ENCODE results near the gene ZNRF2.
A peak's percentile ranks its signal among the peaks of the same experiment; 100 is the strongest.

ZNRF2 gene

DNA sequence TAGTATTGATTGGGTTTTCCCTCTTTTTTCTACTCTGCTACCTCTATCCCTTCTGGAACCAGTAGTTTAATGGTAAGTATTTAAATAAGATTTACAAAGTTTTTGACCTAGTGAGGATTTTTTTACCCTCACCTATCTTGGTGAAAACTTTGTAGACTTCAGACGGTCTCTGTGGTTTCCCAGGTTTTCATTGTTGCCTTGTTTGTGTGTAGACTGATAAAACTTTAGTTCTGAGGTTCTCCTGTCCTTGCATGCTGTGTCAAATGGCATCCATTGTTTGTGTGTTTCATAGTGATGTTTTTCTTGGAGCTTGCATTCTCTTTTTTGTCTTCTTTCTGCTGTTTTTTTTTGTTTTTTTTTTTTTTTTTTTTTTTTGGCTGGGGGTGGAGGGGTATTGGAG lies 22.6 kb downstream of the ZNRF2 start:
- H3K9me2 ChIP-seq (replicated peaks; ENCODE audit: insufficient read depth, low read length) = no peaks in the 10 kb centered on the region
- H3K27ac ChIP-seq (ENCODE audit: low read length) = no peak overlapping the region
- no peaks in the 10 kb centered on the region for H3K36me3 ChIP-seq (replicated peaks; ENCODE audit: insufficient read depth, low read length)
- H3K9me3 ChIP-seq (replicated peaks; ENCODE audit: insufficient read depth, low read length) = no peaks in the 10 kb centered on the region
- H3K79me2 ChIP-seq (ENCODE audit: low read length) = peaks cover 99% of the 10 kb centered on the region
- no peak overlapping the region for H3K9ac ChIP-seq (ENCODE audit: low read length)
- H3K4me3 ChIP-seq (ENCODE audit: low read length) = no peak overlapping the region
- no peak overlapping the region for H3K4me2 ChIP-seq (ENCODE audit: low read depth, low read length)
- H4K20me1 ChIP-seq (ENCODE audit: insufficient read depth, low read length) = 0 out of 2 replicates have a peak, but pooled peaks cover 7% of the 10 kb centered on the region
- no peaks in the 10 kb centered on the region for H3F3A ChIP-seq (ENCODE audit: insufficient read depth, low read length)
- peaks cover 20% of the 10 kb centered on the region for H3K4me1 ChIP-seq (ENCODE audit: low read length)
- H3K27me3 ChIP-seq (replicated peaks; ENCODE audit: insufficient read depth, low read length) = no peaks in the 10 kb centered on the region
- no peak for TF ChIP-seq EZH2 (optimal IDR thresholded peaks at IDR 0.05; ENCODE audit: low read depth, low read length)
- TF ChIP-seq, protein P1, sequence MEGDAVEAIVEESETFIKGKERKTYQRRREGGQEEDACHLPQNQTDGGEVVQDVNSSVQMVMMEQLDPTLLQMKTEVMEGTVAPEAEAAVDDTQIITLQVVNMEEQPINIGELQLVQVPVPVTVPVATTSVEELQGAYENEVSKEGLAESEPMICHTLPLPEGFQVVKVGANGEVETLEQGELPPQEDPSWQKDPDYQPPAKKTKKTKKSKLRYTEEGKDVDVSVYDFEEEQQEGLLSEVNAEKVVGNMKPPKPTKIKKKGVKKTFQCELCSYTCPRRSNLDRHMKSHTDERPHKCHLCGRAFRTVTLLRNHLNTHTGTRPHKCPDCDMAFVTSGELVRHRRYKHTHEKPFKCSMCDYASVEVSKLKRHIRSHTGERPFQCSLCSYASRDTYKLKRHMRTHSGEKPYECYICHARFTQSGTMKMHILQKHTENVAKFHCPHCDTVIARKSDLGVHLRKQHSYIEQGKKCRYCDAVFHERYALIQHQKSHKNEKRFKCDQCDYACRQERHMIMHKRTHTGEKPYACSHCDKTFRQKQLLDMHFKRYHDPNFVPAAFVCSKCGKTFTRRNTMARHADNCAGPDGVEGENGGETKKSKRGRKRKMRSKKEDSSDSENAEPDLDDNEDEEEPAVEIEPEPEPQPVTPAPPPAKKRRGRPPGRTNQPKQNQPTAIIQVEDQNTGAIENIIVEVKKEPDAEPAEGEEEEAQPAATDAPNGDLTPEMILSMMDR (IDR thresholded peaks at IDR 0.05; ENCODE audit: low read length) = no peak
- no peak for TF ChIP-seq EZH2phosphoT487 (IDR thresholded peaks at IDR 0.05; ENCODE audit: low read length)
- H2AFZ ChIP-seq (ENCODE audit: low read length) = no peak overlapping the region
- no peak for DNase-seq

DNA sequence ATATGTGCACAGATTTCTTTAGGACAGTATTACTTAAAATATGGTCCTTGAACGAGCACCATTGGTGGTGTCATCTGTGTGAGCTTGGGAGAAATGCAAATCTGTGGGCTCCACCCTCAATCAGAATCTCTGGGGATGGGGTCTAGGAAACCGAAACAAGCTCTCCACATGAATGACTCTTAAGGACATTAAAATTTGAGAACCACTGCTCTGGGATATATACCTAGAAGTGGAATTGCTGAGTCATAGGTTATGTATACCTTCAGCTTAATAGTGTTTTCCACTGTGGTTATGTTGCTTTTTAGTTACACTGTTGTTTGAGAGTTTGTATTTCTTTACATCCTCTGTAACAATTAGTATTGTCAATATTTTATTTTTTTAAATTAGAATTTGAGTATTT lies 24.0 kb downstream of the ZNRF2 start:
- no peak overlapping the region for H2AFZ ChIP-seq (ENCODE audit: low read length)
- no peaks in the 10 kb centered on the region for H3F3A ChIP-seq (ENCODE audit: insufficient read depth, low read length)
- 0 out of 2 replicates have a peak, but pooled peaks cover 7% of the 10 kb centered on the region for H4K20me1 ChIP-seq (ENCODE audit: insufficient read depth, low read length)
- TF ChIP-seq EZH2 (optimal IDR thresholded peaks at IDR 0.05; ENCODE audit: low read depth, low read length) = no peak
- TF ChIP-seq, protein P1 (IDR thresholded peaks at IDR 0.05; ENCODE audit: low read length) = no peak
- no peak for TF ChIP-seq EZH2phosphoT487 (IDR thresholded peaks at IDR 0.05; ENCODE audit: low read length)
- H3K4me2 ChIP-seq (ENCODE audit: low read depth, low read length) = no peak overlapping the region
- peak; percentile 43 for DNase-seq
- peaks cover 20% of the 10 kb centered on the region for H3K4me1 ChIP-seq (ENCODE audit: low read length)
- no peak overlapping the region for H3K27ac ChIP-seq (ENCODE audit: low read length)
- H3K36me3 ChIP-seq (replicated peaks; ENCODE audit: insufficient read depth, low read length) = no peaks in the 10 kb centered on the region
- peaks cover 99% of the 10 kb centered on the region for H3K79me2 ChIP-seq (ENCODE audit: low read length)
- H3K4me3 ChIP-seq (ENCODE audit: low read length) = no peak overlapping the region
- H3K27me3 ChIP-seq (replicated peaks; ENCODE audit: insufficient read depth, low read length) = no peaks in the 10 kb centered on the region
- H3K9me3 ChIP-seq (replicated peaks; ENCODE audit: insufficient read depth, low read length) = no peaks in the 10 kb centered on the region
- no peak overlapping the region for H3K9ac ChIP-seq (ENCODE audit: low read length)
- H3K9me2 ChIP-seq (replicated peaks; ENCODE audit: insufficient read depth, low read length) = no peaks in the 10 kb centered on the region

DNA sequence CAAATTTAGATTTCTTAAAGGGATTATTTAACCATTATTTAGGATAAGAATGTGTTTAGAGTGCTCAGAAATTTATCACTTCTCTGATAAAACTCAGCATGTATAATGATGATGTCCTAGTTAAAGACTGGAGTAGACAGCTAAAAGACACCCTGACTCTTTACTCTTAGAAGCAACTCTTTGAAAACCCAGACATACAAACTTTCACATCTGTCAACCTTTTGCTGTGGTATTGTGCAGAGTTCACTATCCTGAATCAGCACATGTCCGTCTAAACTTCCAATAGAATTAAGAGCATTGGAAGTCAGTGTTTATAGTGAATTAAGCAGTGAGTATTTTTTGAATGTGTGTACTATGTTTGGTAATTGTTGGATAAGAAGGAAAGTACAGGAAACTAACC lies 24.9 kb downstream of the ZNRF2 start:
- H3K4me2 ChIP-seq (ENCODE audit: low read depth, low read length) = no peak overlapping the region
- DNase-seq = no peak
- no peak overlapping the region for H3K9ac ChIP-seq (ENCODE audit: low read length)
- peaks cover 16% of the 10 kb centered on the region for H3K4me1 ChIP-seq (ENCODE audit: low read length)
- H3K36me3 ChIP-seq (replicated peaks; ENCODE audit: insufficient read depth, low read length) = no peaks in the 10 kb centered on the region
- H3F3A ChIP-seq (ENCODE audit: insufficient read depth, low read length) = no peaks in the 10 kb centered on the region
- H3K9me3 ChIP-seq (replicated peaks; ENCODE audit: insufficient read depth, low read length) = no peaks in the 10 kb centered on the region
- no peak overlapping the region for H3K4me3 ChIP-seq (ENCODE audit: low read length)
- H3K27ac ChIP-seq (ENCODE audit: low read length) = no peak overlapping the region
- peaks cover 99% of the 10 kb centered on the region for H3K79me2 ChIP-seq (ENCODE audit: low read length)
- 0 out of 2 replicates have a peak, but pooled peaks cover under 1% of the 10 kb centered on the region for H4K20me1 ChIP-seq (ENCODE audit: insufficient read depth, low read length)
- H2AFZ ChIP-seq (ENCODE audit: low read length) = no peak overlapping the region
- H3K27me3 ChIP-seq (replicated peaks; ENCODE audit: insufficient read depth, low read length) = no peaks in the 10 kb centered on the region
- TF ChIP-seq, protein P1 (IDR thresholded peaks at IDR 0.05; ENCODE audit: low read length) = no peak
- TF ChIP-seq EZH2 (optimal IDR thresholded peaks at IDR 0.05; ENCODE audit: low read depth, low read length) (no peak), EZH2phosphoT487 (IDR thresholded peaks at IDR 0.05; ENCODE audit: low read length) (no peak)
- H3K9me2 ChIP-seq (replicated peaks; ENCODE audit: insufficient read depth, low read length) = no peaks in the 10 kb centered on the region
